GM21390 (cell line): Measurements from ENCODE around the gene ANKS1A.

Experiments
- ATAC-seq: cut with Tn5 transposase; IDR thresholded peaks from one replicate; pipeline ENCODE4 v1.9.1; 2021; ENCODE audit not compliant: unreplicated experiment

The ANKS1A gene

GRCh38 chr6:34957231-34957783, 68.3 kb downstream of the ANKS1A start:
- ATAC-seq = no peak

DNA sequence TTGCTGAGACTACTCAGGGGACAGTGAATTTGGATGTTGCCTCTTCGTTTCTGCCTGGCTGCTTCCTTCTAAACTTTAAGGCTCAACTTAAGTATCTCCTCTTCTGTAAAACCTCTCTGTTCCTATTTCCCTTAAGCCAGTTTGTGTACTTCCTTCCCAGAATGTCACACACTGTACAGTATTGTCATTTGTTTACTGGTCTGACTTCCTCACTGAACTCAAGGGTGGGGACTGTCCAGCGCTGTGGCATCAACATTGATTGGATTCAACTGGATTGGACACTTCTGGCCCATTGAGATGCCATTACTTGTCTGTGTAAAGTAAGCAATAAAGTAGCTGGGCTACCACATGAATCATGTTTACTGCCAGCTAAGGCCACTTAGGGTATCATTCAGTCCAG, 69.7 kb downstream of the ANKS1A start:
- ATAC-seq = no peak

DNA sequence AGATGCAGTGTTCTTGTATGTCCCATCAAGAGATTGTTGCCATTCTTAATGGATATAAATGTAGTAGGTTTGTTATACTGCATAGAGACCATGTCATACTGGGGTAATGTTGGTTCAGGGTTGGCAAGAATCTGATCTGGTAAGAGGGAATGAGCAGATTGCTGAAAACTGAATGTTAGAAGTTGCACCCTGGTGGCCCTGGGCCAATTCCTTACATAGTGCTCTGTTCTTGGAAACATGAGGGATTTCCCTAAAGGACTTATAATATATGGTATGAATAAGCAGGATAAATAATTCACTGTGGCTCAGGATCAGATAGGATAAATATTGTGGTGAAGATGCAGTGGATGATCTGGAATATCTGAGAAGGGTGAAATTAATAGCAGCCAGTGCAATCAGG, 70.2 kb downstream of the ANKS1A start:
- no peak for ATAC-seq

DNA sequence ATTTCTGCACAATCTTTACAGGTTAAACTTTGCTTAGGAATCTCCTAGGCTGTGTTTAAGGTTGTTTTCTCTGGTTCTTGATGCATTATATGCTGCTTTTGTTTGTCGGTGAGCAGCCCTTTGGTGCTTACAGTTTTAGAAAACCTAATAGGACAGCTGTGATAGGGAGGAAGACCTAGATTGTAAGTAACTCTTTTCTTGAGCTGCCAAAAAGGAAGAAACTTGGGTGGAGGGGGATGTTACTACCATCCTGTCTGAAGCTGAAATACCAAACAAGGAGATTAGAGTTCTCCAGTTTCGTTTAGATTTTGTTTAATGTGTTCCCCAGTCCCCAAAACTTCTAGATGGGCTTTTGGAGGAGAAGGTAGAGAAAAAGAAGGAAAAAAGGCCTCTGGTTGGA, 72.0 kb downstream of the ANKS1A start:
- ATAC-seq = no peak

DNA sequence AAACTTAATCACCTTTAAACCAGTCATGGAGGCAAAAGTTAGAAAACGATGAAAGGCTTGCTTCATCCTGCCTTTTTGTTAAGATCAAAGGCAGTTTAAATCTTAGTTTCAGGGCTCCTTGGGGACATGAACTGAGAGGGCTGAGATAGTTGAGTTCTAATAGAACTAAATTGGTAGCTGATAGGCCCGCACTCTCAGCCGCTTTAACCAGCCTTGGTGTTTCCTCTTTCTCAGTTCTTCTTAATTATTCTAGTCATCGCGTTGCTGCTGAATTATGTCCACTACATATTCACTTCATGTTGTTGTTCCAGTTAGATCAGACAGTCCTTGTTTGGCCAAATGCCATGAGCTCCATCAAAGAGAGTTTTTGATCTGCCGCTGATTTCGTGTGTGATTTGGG, 72.5 kb downstream of the ANKS1A start:
- no peak for ATAC-seq

GRCh38 chr6:34964564-34964963, 75.5 kb downstream of the ANKS1A start:
- no peak for ATAC-seq

DNA sequence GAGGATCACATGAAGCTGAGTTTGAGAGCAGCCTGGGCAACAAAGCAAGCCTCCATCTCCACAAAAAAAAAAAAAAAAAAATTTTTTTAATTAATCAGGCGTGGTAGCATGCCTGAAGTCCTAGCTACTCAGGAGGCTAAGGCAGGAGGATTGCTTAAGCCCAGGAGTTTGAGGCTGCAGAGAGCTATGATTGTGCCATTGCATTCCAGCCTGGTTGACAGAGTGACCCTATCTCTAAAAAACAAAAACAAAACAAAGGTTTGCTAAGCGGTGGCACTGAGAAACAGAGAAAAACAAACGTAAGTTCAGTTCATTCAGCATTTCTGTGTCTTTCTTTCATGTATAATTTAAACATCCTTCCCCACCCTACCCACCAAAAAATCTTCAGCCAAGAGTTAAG, 78.4 kb downstream of the ANKS1A start:
- ATAC-seq = no peak

DNA sequence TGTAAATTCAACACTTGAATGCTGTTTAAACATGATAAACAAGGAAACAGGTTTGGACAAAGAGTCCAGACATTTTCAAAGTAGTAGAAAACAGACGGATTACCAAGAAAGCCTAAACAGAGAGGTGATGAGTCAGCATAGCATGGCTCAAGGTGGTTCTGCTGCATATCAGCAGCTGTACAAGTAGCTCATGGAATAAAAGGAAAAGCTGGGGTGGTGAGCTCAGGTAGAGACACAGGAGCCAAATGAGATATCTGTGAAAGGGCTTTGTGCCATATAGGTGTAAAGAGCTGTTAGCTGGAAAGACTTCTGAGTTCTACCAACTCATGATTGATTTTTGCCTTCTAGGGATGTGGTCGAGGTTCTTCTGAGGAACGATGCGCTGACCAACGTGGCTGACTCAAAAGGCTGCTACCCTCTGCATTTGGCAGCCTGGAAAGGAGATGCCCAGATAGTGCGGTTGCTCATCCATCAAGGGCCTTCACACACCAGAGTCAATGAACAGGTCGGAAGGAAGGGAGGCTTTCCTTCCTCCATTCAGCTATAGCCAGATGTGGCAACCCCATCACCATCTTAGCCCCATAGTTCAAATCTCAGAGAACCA, 80.7 kb downstream of the ANKS1A start:
- ATAC-seq = no peak

- ATAC-seq = no peak
These were observed 81.4 kb downstream of the ANKS1A start for GRCh38 chr6:34970488-34970887.

GRCh38 chr6:34970957-34971356, 81.9 kb downstream of the ANKS1A start:
- ATAC-seq = no peak

DNA sequence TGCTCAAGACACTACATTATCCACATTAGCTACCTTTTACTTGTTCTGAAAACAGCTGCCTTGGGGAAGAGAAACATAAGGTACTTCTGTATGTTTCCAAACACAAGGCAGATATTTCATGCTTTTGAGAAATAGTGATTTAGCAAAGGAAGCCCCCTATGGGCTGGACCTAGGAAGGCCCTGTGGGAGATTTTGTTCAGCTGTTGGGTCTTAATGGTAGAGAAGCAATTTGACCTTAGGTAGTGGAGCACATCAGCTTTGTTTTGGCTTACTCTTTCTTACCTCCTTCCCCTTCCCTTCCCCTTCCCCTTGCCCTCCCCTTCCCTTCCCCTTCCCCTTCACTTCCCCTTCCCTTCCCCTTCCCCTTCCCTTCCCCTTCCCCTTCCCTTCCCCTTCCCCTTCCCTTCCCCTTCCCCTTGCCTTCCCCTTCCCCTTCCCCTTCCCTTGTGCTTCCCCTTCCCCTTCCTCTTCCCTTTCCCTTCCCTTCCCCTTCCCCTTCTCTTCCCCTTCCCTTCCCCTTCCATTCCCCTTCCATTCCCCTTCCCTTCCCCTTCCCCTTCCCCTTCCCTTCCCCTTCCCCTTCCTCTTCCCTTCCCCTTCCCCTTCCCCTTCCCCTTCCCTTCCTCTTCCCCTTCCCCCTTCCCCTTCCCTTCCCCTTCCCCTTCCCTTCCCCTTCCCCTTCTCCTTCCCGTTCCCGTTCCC, 84.6 kb downstream of the ANKS1A start:
- no peak for ATAC-seq

DNA sequence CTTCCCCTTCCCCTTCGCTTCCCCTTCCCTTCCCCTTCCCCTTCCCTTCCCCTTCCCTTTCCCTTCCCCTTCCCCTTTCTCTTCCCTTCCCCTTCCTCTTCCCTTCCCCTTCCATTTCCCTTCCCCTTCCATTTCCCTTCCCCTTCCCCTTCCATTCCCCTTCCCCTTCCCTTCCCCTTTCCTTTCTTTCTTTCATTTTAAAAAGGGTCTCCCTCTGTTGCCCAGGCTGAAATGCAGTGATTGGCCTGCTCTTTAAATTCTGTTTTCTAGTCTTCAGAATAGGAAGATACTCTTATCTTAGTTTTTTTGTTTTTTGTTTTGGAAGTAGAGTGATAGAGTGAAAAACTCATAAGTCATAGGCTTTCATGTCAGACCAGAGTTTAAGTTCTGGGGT, 85.2 kb downstream of the ANKS1A start:
- ATAC-seq = no peak

- ATAC-seq = no peak
These were observed 87.2 kb downstream of the ANKS1A start for GRCh38 chr6:34976239-34976638.

GRCh38 chr6:34979218-34979617, 90.2 kb downstream of the ANKS1A start:
- ATAC-seq = no peak

DNA sequence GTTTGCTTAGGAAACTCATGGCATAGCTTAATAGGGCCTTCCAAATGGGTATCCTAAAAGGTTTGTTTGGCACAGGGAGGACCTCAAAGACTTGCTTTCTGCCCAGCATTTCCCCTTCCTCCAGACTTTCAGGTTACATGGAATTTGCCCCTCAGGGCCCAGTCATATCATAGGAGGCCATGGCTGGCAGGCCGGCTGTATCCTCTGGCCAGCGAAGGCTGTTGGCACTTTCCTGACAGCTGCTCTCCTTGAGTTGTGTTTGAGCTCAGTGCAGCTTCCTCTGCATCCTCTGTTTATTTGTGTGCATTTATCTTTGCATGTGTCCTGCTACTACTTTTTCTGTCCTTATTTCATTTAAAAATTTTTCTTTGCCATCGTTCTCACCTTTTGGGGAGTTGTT, 90.9 kb downstream of the ANKS1A start:
- ATAC-seq = no peak

- ATAC-seq = no peak
These were observed 92.3 kb downstream of the ANKS1A start for GRCh38 chr6:34981366-34981765.

- no peak for ATAC-seq
These were observed 92.9 kb downstream of the ANKS1A start for GRCh38 chr6:34981951-34982350.

- ATAC-seq = no peak
These were observed 93.4 kb downstream of the ANKS1A start for GRCh38 chr6:34982424-34982852.

- no peak for ATAC-seq
These were observed 95.4 kb downstream of the ANKS1A start for GRCh38 chr6:34984416-34984815.

- no peak for ATAC-seq
These were observed 96.2 kb downstream of the ANKS1A start for GRCh38 chr6:34985236-34985635.

- ATAC-seq = no peak
These were observed 97.8 kb downstream of the ANKS1A start for GRCh38 chr6:34986845-34987246.

- no peak for ATAC-seq
These were observed 98.5 kb downstream of the ANKS1A start for GRCh38 chr6:34987506-34987905.
